ENCODE data around the gene CASP10.
"Not testable (repeated sequence)": the region's sequence is repeated elsewhere in the genome, so short reads cannot be mapped to it uniquely, and the experiment has no call there.

DNA sequence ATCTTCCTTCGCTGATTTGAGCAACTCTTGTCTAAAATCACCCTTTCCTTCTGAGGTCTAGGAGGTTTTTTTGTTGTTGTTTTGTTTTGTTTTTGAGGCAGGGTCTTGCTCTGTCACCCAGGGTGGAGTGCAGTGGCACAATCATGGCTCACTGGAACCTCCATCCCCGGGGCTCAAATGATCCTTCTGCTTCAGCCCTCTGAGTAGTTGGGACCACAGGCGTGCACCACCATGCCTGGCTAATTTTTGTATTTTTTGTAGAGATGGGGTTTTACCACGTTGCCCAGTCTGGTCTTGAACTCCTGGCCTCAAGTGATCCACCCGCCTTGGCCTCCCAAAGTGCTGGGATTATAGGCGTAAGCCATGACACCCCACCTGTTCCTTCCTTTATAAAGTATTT is 1.3 kb downstream of the CASP10 start:
- not testable (repeated sequence) for TF ChIP-seq CTCF (IDR thresholded peaks at IDR 0.05); POLR2AphosphoS5 (IDR thresholded peaks at IDR 0.05; ENCODE audit: low read depth, low read length); EP300 (IDR thresholded peaks at IDR 0.05; ENCODE audit: borderline replicate concordance in 1 of 2, low read depth in 1 of 2, low read length in 1 of 2); EZH2phosphoT487 (IDR thresholded peaks at IDR 0.05; ENCODE audit: borderline replicate concordance, low read depth); ELF1 (IDR thresholded peaks at IDR 0.05); MEF2A (IDR thresholded peaks at IDR 0.05; ENCODE audit: borderline replicate concordance, low read depth); SIN3A (IDR thresholded peaks at IDR 0.05; ENCODE audit: borderline replicate concordance, low read depth, low read length)

All from SK-N-SH (cell line).